Heart left ventricle (tissue), 16 donors: ENCODE results near the gene BRSK1. TPM values are rescaled to one million over a fixed set of nuclear protein-coding genes. Genes with fewer than 3 reads are reported as not detected.
A peak's percentile ranks its signal among the peaks of the same experiment; 100 is the strongest.

Source experiments
- ATAC-seq, 4 donors: fragments of 200-7000 bp; cut with Tn5 transposase; one replicate each; pipeline ENCODE4 v1.9.1; 2020 to 2022; ENCODE audit warnings: moderate library complexity in 4 of 4, mild to moderate bottlenecking in 3 of 4, moderate number of reproducible peaks in 1 of 4
- DNase-seq, 5 donors: peaks; one replicate each; pipeline ENCODE4 v3.0.0-alpha.2; 2020
- H3K27ac ChIP-seq, 12 donors: fragments of 200-600 bp; sonication (generic) in 4 of 12; one replicate each; pipeline versions ENCODE4 v1.5.0 to v1.8.0; 2016 to 2022; ENCODE audit warnings: mild to moderate bottlenecking in 2 of 12
- H3K27me3 ChIP-seq, 9 donors: fragments of 200-600 bp; sonication (generic) in 2 of 9; one replicate each; pipeline versions ENCODE4 v1.5.1 to v1.8.0; 2016 to 2022; ENCODE audit warnings: mild to moderate bottlenecking in 3 of 9
- H3K36me3 ChIP-seq, 9 donors: fragments of 200-600 bp; sonication (generic) in 2 of 9; one replicate each; pipeline versions ENCODE4 v1.5.0 to v1.8.0; 2018 to 2022; ENCODE audit warnings: mild to moderate bottlenecking in 2 of 9
- H3K4me1 ChIP-seq, 12 donors: fragments of 200-600 bp; sonication (generic) in 4 of 12; one replicate each; pipeline versions ENCODE4 v1.5.0 to v1.8.0; 2016 to 2022; ENCODE audit warnings: mild to moderate bottlenecking in 3 of 12
- H3K4me3 ChIP-seq, 12 donors: fragments of 200-600 bp; sonication (generic) in 4 of 12; one replicate each; pipeline versions ENCODE4 v1.5.0 to v1.8.0; 2017 to 2022; ENCODE audit warnings: mild to moderate bottlenecking in 9 of 12, moderate library complexity in 4 of 12
- H3K9me3 ChIP-seq, 12 donors: fragments of 200-600 bp; sonication (generic) in 4 of 12; one replicate each; pipeline versions ENCODE4 v1.5.0 to v1.8.0; 2016 to 2022; ENCODE audit warnings: mild to moderate bottlenecking in 1 of 12
- POLR2A ChIP-seq, 2 donors: fragments of 450-650 bp; IDR thresholded peaks; one replicate each; pipeline ENCODE4 v1.6.1; 2017; ENCODE audit warnings: antibody characterized with exemption in 2 of 2, mild to moderate bottlenecking in 2 of 2, moderate library complexity in 2 of 2
- WGBS, 4 donors: extraction: QIAGEN DNeasy Blood & Tissue Kit in 2 of 4; methylation state at CpG; one replicate each; pipeline versions ENCODE4 v1.1.5 to v1.1.7; 2013 to 2018; 5-methylcytosine and 5-hydroxymethylcytosine counted together
- intact Hi-C, 10 donors: fragments of 100-400 bp; cut with DNase I; formaldehyde crosslinking; loops; one replicate each; pipeline versions ENCODE4 v1.11.1 to v1.14.2; 2022
- polyA plus RNA-seq, 2 donors: library from polyadenylated mRNA; stranded (reverse); fragments of 200-250 nt; gene quantifications; one replicate each; pipeline ENCODE4 v1.2.3, GENCODE V29; 2013
- total RNA-seq, 9 donors: library from RNA; depleted of rRNA in 2 of 9; stranded (reverse); fragments of >200 nt in 2 of 9; fragmentation: NEBNext Ultra II Directional in 3 of 9; extraction: Animal tissue kit (Norgen Biotek cat#: 25700) in 3 of 9; gene quantifications; one replicate each; pipeline versions ENCODE4 v1.1.0 to v1.2.4, GENCODE V29; 2016 to 2023
- TF ChIP-seq, protein P1 (sequence below), 12 donors: fragments of 200-600 bp; sonication (generic) in 4 of 12; IDR thresholded peaks; one replicate each; pipeline versions ENCODE4 v1.5.0 to v1.8.0; 2018 to 2022; ENCODE audit warnings: antibody characterized with exemption in 12 of 12, mild to moderate bottlenecking in 5 of 12
- donor health status: ischemic (EF 13 %, LVEDD 7.1; RV severe dilation, severe dysfunction).
- donor health status: healthy with polysubstance abuse.
- donor health status: DM: no; HTN: yes; CAD: no.
- donor health status: DM: no; HTN: no; CAD: no.
- donor health status: ischemic (EF 25% LVEDD 6.9; RV normal size, moderate dysfunction).
- donor health status: ischemic (EF 25% LVEDD 5.7; RV mildly dilated, moderate dysfunction).
- donor health status: healthy.
- donor health status: DM: yes; HTN: yes; CAD: no.
- donor health status: ischemic (EF 35%, LVEDD 5.7; RV mildly dilated, moderate dysfunction).
- donor health status: nonischemic (EF 11% LVEDD 7.7; RV severe dilation, severe dysfunction).
- donor health status: DM: yes; HTN: yes; CAD: no.
- donor health status: PGD.
- donor health status: ischemic (EF 29% LVEDD 5.4; RV normal size, mild dysfunction).
- donor health status: nonischemic (EF 23%, LVEDD 6.1; RV moderate dilation, normal function).

BRSK1 gene
- total and polyA plus RNA-seq, 11 donors, result 1.6 to 7.4 (median 2.1) TPM

DNA sequence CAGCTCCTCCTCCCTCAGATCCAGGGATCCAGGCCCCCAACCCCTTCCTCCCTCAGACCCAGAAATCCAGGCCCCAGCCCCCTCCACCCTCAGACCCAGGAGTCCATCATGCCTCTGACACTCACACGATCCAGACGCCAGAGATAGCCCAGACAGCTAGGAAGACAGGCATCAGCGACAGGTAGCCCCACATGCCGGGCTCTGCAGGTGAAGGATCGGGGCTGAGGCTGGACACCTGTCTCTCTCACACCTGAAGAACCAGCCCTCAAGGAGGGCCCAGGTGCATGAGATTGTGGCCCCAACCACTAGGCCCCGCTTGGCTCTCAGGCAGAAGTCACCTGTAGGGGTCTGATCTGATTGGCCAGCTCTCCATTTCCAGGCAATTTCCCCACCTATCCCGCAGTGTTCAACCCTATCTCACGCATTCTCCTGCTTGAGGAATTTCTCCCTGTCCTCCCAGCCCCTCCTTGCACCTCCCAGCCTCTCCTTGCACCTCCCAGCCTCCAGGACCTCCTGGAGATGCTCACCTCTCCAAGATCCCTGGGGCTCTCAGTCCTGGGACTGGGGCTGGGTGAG is 37.1 kb downstream of the BRSK1 start:
- Histone ChIP-seq H3K27me3 (peaks cover 0 to 9% (median 0%) of the 10 kb centered on the region in 9 donors), H3K9me3 (peaks cover 0 to 2% (median 0%) of the 10 kb centered on the region in 12 donors), H3K27ac (no peak overlapping the region), H3K4me1 (peaks cover 0 to 7% (median 0%) of the 10 kb centered on the region in 12 donors), H3K4me3 (no peak overlapping the region), H3K36me3 (peaks cover 0 to 6% (median 0%) of the 10 kb centered on the region in 9 donors)
- ATAC-seq (no peak), DNase-seq (no peak)
- TF ChIP-seq, protein P1, sequence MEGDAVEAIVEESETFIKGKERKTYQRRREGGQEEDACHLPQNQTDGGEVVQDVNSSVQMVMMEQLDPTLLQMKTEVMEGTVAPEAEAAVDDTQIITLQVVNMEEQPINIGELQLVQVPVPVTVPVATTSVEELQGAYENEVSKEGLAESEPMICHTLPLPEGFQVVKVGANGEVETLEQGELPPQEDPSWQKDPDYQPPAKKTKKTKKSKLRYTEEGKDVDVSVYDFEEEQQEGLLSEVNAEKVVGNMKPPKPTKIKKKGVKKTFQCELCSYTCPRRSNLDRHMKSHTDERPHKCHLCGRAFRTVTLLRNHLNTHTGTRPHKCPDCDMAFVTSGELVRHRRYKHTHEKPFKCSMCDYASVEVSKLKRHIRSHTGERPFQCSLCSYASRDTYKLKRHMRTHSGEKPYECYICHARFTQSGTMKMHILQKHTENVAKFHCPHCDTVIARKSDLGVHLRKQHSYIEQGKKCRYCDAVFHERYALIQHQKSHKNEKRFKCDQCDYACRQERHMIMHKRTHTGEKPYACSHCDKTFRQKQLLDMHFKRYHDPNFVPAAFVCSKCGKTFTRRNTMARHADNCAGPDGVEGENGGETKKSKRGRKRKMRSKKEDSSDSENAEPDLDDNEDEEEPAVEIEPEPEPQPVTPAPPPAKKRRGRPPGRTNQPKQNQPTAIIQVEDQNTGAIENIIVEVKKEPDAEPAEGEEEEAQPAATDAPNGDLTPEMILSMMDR (IDR thresholded peaks at IDR 0.05), result no peak
- no peak for TF ChIP-seq POLR2A (IDR thresholded peaks at IDR 0.05)
- intact Hi-C loops, result no loop called here
- WGBS, 4 donors, result 79 to 85% (median 81%) methylated on average over 7 to 8 of the region's 8 CpGs

DNA sequence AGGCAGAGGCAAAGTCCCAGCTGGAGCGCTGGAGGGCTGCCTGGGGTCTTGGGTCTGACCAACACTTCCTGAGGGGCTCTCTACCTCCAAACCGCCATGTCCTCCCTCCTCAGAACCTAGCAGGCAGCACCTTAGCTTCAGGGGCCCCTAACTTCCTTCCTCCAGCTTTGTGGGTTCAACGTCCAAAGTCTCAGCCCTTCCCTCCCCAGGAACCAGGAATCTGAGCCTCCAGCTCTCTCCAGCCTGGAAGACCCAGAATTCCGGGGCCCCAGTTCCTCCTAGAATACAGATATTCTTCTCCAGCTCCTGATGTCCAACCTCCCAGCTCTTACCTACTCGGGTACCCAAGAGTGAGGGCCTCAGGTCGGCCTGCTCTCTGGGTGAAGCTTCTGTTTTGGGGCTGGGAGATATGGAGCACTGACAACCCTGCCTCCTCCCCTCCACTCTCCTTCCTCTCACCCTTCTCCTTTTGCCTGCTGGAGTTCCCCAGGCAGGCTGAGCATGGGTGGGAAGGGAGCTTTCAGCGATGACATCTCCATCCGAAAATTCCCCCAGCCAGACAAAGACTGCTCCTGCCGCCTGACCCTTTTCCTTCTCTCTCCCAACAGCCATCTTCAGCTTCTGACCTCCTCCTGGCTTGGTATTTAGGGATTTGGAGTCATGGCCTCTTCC is 37.8 kb downstream of the BRSK1 start:
- Histone ChIP-seq H3K4me1 (peaks cover 0 to 7% (median 0%) of the 10 kb centered on the region in 12 donors), H3K9me3 (no peaks in the 10 kb centered on the region), H3K36me3 (peaks cover 0 to 4% (median 0%) of the 10 kb centered on the region in 9 donors), H3K27me3 (peaks cover 0 to 9% (median 0%) of the 10 kb centered on the region in 9 donors), H3K4me3 (peak overlapping the region in 1 of 12 donors; percentile 47), H3K27ac (no peak overlapping the region)
- TF ChIP-seq, protein P1 (IDR thresholded peaks at IDR 0.05), result no peak
- no peak for TF ChIP-seq POLR2A (IDR thresholded peaks at IDR 0.05)
- DNase-seq (no peak), ATAC-seq (peak in 1 of 4 donors; percentile 13)
- intact Hi-C loops, result no loop called here
- WGBS, 4 donors, result 69 to 82% (median 73%) methylated on average over 5 to 9 of the region's 9 CpGs

DNA sequence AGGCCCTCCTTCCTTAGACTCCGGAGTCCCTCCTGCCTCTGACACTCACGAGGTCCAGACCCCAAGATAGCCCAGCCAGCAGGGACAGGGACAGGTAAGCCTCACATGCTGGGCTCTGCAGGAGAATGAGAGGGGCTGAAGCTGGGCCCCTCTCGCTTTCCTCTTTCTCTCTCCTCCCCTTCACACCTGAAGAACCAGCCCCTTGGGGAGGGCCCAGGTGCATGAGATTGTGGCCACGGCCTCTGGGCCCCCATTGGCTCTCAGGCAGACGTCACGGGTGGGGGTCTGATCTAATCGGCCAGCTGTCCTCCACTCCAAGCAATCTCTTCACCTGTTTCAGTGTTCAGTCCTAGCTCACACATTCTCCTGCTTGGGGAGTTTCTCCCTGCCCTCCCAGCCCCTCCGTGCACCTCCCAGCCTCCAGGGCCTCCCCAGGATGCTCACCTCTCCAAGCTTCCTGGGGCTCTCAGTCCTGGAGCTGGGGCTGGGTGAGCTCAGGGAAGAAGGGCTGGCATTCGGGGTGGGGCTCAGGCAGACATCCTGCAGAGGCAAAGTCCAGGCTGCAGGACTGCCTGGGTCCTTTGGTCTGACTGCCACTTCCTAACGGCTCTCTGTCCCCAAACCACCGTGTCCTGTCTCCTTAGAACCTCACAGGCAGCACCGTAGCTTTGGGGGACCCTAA is 38.5 kb downstream of the BRSK1 start:
- Histone ChIP-seq H3K27me3 (peaks cover 0 to 9% (median 0%) of the 10 kb centered on the region in 9 donors), H3K4me3 (peak overlapping the region in 1 of 12 donors; percentile 47), H3K9me3 (no peaks in the 10 kb centered on the region), H3K36me3 (no peaks in the 10 kb centered on the region), H3K4me1 (peaks cover 0 to 9% (median 0%) of the 10 kb centered on the region in 12 donors), H3K27ac (peak overlapping the region in 1 of 12 donors; percentile 91)
- intact Hi-C loops, result no loop called here
- DNase-seq (no peak), ATAC-seq (no peak)
- WGBS, 4 donors, result 49 to 58% (median 55%) methylated on average over 12 of the region's 12 CpGs
- TF ChIP-seq, protein P1 (IDR thresholded peaks at IDR 0.05), result no peak
- no peak for TF ChIP-seq POLR2A (IDR thresholded peaks at IDR 0.05)

DNA sequence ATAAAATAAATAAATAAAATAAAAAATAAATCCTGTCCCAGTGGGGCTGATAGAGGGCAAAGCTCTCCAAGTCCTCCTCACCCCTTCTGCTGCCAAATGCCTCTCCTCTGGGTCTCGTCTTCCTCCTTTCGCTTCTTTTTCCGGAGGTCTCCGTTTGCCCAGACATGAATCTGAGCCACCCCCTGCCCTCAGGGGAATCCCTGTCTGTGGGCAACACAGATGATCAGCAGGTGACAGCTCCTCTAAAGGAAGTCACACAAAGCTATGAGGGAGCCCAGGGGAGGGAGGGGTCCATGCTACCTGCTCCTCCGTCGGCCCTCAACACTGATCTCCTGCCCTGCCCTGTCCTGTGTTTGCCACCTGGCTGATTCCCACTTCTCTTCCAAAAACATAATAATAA is 40.9 kb downstream of the BRSK1 start:
- Histone ChIP-seq H3K4me1 (peaks cover 0 to 12% (median 0%) of the 10 kb centered on the region in 12 donors), H3K27ac (peak overlapping the region in 3 of 12 donors; percentile 19 to 91 (median 52)), H3K27me3 (peaks cover 0 to 8% (median 0%) of the 10 kb centered on the region in 9 donors), H3K9me3 (no peaks in the 10 kb centered on the region), H3K4me3 (peak overlapping the region in 2 of 12 donors; percentile 26 to 57), H3K36me3 (no peaks in the 10 kb centered on the region)
- WGBS, 4 donors, result 67 to 80% (median 79%) methylated on average over 6 of the region's 6 CpGs
- DNase-seq (no peak), ATAC-seq (no peak)
- TF ChIP-seq POLR2A (IDR thresholded peaks at IDR 0.05), result no peak
- TF ChIP-seq, protein P1 (IDR thresholded peaks at IDR 0.05), result no peak
- intact Hi-C loops, result no loop called here
